Lower leg skin (tissue), 4 donors: ENCODE measurements around the gene KDELR1. TPM values are rescaled to one million over a fixed set of nuclear protein-coding genes. Genes with fewer than 3 reads are reported as not detected.
A peak's percentile ranks its signal among the peaks of the same experiment; 100 is the strongest.

Experiments
- DNase-seq, 2 donors: peaks; one replicate each; pipeline ENCODE4 v3.0.0-alpha.2; 2019; ENCODE audit warnings: low spot score in 2 of 2
- H3K4me3 ChIP-seq: fragments of 200-600 bp; sonication (generic); 2 replicates; pipeline ENCODE4 v1.5.1; 2017; ENCODE audit warnings: mild to moderate bottlenecking, low read depth; ENCODE audit not compliant: poor library complexity, severe bottlenecking
- POLR2A ChIP-seq, 2 donors: fragments of 450-650 bp; IDR thresholded peaks; one replicate each; pipeline ENCODE4 v1.6.1; 2016 to 2017; ENCODE audit warnings: antibody characterized with exemption in 2 of 2, mild to moderate bottlenecking in 1 of 2, moderate library complexity in 1 of 2
- WGBS, 2 donors: methylation state at CpG; one replicate each; pipeline ENCODE4 v1.1.5; 2018; 5-methylcytosine and 5-hydroxymethylcytosine counted together
- intact Hi-C: fragments of 100-400 bp; cut with DNase I; formaldehyde crosslinking; loops from one replicate; pipeline ENCODE4 v1.15.0; 2023; ENCODE audit warnings: low total_unique reads
- total RNA-seq, 4 donors: library from RNA; depleted of rRNA; stranded (reverse); fragments of >200 nt; gene quantifications; one replicate each; pipeline ENCODE4 v1.1.0, GENCODE V29; 2016
- TF ChIP-seq, protein P1 (sequence below), 3 donors: fragments of 450-650 bp; IDR thresholded peaks; one replicate each; pipeline ENCODE4 v1.5.1; 2016; ENCODE audit warnings: antibody characterized with exemption in 3 of 3, mild to moderate bottlenecking in 3 of 3, moderate library complexity in 2 of 3

The KDELR1 gene
- total RNA-seq: 10 to 100 TPM; 71.3 to 99.6 (median 80.3) TPM

DNA sequence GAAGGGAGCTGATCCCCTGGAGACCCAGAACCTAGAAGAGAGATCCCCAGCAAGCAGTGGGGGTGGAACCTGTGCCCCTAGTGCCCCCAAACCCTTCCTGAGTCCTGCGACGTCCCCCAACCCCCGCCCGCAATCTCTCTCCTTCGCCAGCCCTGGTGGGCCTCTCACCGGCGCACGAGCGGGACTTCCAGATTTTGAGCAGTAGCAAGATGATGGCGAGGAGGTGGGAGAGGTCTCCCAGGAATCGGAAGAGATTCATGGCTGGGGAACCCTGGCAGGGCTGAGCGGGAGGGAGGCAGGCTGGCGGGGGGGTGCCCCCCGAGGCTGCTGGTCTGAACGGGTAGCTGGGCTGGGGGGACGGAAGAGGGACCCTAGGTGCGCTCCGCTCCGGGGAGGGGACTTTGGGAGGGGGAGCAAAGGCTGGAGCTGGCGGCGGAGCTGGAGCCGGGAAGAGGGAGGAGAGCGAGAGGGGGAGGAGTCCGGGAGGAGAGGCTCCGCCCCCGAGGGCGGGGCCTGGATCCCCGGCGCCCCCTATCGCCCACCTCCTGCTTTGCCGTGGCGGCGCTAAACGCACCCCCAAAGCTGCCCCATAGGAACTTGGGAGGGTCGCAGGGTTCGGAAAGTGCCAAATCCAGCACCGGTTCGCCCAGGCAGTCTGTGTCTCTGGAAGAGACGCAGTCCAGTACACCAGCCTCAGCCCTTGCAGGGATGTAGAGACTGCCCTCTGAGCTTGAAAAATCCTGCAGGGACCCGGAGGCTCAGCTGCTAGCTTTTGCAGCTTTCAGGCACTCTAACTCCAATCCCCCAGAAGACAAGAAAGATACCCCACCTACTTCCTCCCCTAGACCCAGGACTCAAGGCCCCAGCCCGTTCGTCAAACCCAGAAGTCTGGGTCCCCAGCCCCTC lies at the start of gene KDELR1:
Gene KDELR1, minus strand, starts transcription at position 452 of the 906 bp plus-strand sequence. Its CDS starts 193 bp downstream, at position 259.
- intact Hi-C loops: no loop called here
- 6 to 8% methylated on average over 38 to 41 of the region's 42 CpGs for WGBS, 2 donors
- DNase-seq: peak; percentile 70 to 94
- peak within 1 kb of the TSS; percentile 100 for H3K4me3 ChIP-seq
- TF ChIP-seq, protein P1, sequence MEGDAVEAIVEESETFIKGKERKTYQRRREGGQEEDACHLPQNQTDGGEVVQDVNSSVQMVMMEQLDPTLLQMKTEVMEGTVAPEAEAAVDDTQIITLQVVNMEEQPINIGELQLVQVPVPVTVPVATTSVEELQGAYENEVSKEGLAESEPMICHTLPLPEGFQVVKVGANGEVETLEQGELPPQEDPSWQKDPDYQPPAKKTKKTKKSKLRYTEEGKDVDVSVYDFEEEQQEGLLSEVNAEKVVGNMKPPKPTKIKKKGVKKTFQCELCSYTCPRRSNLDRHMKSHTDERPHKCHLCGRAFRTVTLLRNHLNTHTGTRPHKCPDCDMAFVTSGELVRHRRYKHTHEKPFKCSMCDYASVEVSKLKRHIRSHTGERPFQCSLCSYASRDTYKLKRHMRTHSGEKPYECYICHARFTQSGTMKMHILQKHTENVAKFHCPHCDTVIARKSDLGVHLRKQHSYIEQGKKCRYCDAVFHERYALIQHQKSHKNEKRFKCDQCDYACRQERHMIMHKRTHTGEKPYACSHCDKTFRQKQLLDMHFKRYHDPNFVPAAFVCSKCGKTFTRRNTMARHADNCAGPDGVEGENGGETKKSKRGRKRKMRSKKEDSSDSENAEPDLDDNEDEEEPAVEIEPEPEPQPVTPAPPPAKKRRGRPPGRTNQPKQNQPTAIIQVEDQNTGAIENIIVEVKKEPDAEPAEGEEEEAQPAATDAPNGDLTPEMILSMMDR (IDR thresholded peaks at IDR 0.05): peak in 1 of 3 donors; percentile 57
- no peak for TF ChIP-seq POLR2A (IDR thresholded peaks at IDR 0.05)

GRCh38 chr19:48436586-48436985 lies 45.2 kb upstream of the KDELR1 start:
- no peak for DNase-seq
- TF ChIP-seq, protein P1 (IDR thresholded peaks at IDR 0.05): no peak
- TF ChIP-seq POLR2A (IDR thresholded peaks at IDR 0.05): no peak
- intact Hi-C loops: no loop called here
- 91 to 94% methylated on average over 5 of the region's 5 CpGs for WGBS, 2 donors
- H3K4me3 ChIP-seq: no peak overlapping the region

- TF ChIP-seq POLR2A (IDR thresholded peaks at IDR 0.05): no peak
- TF ChIP-seq, protein P1 (IDR thresholded peaks at IDR 0.05): no peak
- WGBS, 2 donors: 59 to 80% methylated on average over 8 of the region's 8 CpGs
- intact Hi-C loops: no loop called here
- DNase-seq: no peak
- H3K4me3 ChIP-seq: no peak overlapping the region
Observed at GRCh38 chr19:48433337-48433736, 42.0 kb upstream of the KDELR1 start.

GRCh38 chr19:48428670-48429069 lies 37.3 kb upstream of the KDELR1 start:
- TF ChIP-seq POLR2A (IDR thresholded peaks at IDR 0.05): no peak
- TF ChIP-seq, protein P1 (IDR thresholded peaks at IDR 0.05): no peak
- intact Hi-C loops: no loop called here
- H3K4me3 ChIP-seq: no peak overlapping the region
- 92 to 100% methylated on average over 1 of the region's 1 CpG for whole genome bisulfite sequencing, 2 donors
- no peak for DNase-seq

DNA sequence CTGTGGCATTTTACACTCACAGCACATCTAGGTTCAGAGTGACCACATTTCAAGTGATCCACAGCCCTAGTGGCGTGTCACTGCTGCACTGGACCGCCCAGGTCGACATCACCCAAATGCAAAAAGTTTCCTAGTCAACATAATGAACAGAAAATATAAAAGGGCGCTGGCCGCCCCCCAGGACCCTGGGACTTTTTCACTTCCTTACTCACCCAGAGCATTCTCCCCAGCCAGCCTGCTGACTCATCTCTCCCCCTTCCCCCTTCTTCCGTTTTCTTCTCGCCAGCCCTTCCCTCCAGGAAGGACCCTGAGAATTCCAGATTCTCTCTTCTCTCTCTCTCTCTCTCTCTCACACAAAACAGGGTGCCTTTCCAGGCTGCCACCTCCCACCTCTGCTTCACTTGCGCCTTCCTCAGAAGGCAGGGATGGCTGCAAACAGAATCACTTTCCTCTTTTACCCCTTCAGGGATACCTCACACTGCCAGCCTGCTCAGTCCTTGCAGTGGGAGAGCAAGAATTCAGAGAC lies 33.4 kb upstream of the KDELR1 start:
- no peak overlapping the region for H3K4me3 ChIP-seq
- intact Hi-C loops: no loop called here
- DNase-seq: no peak
- 48% methylated on average over 8 of the region's 8 CpGs for WGBS, 2 donors
- TF ChIP-seq, protein P1 (IDR thresholded peaks at IDR 0.05): no peak
- no peak for TF ChIP-seq POLR2A (IDR thresholded peaks at IDR 0.05)
